Activated naive CD4-positive, alpha-beta T cell treated with anti-CD3 and anti-CD28 coated beads, Interleukin-2, amount 50 U/mL, for 16 hours (primary cell): ENCODE results near the gene CEACAM20.
"Not testable (repeated sequence)": the region's sequence is repeated elsewhere in the genome, so short reads cannot be mapped to it uniquely, and the experiment has no call there.

Experiments
- DNase-seq: peaks from one replicate; pipeline ENCODE4 v3.0.0-alpha.2; 2020

CEACAM20 gene

GRCh38 chr19:44544031-44544430, 14.6 kb upstream of the CEACAM20 start:
- DNase-seq: no peak

GRCh38 chr19:44542671-44543070, 13.2 kb upstream of the CEACAM20 start:
- no peak for DNase-seq

DNA sequence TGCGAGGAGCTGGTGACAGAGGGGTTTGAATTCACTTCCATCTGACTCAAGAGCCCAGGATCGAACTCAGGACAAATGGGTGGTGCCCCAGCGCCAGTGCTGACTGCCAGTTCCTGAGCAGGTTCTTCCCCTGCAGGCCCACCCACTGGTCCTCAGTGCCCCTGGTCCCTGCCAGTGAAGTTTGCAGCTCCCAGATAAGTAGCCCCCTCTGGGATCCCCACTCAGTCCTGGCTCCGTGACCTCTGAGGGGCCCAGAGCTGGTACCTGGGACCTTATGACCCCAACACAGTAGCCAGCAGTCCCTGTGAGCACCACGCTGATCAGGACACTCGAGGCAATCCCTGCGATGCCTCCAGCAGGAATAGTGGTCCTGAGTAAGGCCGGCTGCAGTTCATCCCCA, 11.3 kb upstream of the CEACAM20 start:
- no peak for DNase-seq

DNA sequence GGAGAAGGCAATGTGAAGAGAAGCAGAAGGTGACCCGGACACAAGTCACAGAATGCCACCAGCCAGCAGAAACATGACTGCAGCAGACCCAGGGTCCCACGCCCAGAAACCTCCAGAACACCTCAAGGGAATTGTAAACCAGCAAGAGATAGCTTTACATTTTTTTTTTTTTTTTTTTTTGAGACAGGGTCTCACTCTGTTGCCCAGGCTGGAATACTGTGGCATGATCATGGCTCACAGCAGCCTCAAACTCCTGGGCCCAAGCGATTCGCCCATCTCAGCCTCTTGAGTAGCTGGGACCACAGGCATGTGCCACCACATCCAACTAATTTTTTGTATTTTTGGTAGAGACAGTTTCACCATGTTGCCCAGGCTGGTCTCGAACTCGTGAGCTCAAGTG, 10.5 kb upstream of the CEACAM20 start:
- DNase-seq: no peak

DNA sequence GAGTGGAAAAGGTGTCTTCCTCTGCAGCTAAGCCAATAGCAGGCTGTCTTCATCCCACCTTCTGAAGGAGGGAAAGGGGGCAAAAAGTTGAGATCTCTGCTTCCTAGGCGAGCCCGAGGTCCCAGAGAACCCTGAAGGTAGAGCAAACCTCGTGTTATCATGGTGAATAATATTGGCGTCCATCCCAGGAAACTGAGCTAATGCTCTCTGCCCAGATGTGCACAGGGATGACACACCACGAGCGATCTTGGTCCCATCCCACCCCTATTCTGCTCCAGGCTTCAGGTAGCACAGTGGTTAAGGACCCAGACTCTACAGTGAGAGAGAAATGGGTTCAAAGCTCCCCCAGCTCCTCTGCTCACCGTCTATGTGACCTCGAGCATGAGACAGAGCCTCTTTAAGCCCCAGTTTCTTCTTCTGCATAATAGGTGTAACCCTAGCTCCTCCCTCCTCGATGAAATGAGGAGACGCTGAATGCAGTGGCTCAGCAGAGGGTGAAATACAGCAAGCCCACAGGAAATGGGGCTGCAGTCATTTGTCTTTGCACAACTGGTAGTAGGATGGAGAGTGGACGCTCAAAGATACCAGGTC, 9.9 kb upstream of the CEACAM20 start:
- DNase-seq: no peak

DNA sequence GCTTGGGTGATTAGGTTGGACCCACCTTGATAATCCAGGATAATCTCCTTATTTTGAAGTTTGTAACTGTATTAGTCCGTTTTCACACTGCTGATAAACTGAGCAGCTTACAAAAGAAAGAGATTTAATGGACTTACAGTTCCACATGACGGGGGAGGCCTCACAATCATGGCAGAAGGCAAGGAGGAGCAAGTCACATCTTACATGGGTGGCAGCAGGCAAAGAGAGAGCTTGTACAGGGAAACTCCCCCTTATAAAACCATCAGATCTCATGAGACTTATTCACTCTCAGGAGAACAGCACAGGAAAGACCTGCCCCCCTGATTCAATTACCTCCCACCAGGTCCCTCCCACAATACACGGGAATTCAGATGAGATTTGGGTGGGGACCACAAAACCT, 5.9 kb upstream of the CEACAM20 start:
- DNase-seq: not testable (repeated sequence)

DNA sequence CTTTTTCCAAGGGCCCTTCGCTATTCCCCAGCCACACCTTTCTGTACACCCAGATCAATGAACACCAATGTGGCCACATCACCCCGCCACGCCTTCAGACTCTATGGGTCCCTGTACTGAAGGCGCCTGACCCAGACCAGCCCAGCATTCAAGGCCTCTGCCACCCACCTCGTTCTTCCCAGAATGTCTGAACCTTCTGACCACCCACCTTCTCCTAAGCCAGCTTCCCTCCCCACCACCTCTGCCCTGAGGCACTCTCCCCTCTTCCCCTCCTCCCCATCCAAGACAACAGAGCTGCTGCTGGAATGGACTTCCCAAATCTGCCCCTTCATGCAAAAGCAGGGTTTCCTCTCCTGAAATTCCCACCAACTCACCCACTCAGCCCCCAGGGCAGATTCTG, 3.3 kb upstream of the CEACAM20 start:
- no peak for DNase-seq

GRCh38 chr19:44530777-44531176, 1.3 kb upstream of the CEACAM20 start:
- DNase-seq: no peak

DNA sequence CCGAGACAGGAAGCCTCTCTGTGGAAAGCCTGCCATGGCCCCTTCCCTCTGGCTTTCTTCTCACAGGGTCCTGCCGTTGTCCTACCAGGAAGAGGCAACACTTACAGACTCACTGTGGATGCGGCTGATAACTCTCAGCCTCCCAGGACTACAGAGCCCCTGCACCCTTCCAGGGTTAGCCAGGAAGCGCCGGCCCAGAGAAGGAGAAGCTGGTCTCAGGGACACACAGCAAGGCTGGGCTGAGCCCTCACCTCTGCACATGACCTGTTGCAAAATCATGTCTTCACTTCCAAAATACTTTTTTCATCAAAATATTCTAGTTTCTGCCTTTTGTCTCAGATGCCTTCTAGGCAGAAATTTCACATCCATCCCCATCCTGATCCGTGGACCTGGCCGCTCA, 1.9 kb downstream of the CEACAM20 start:
- DNase-seq: no peak

DNA sequence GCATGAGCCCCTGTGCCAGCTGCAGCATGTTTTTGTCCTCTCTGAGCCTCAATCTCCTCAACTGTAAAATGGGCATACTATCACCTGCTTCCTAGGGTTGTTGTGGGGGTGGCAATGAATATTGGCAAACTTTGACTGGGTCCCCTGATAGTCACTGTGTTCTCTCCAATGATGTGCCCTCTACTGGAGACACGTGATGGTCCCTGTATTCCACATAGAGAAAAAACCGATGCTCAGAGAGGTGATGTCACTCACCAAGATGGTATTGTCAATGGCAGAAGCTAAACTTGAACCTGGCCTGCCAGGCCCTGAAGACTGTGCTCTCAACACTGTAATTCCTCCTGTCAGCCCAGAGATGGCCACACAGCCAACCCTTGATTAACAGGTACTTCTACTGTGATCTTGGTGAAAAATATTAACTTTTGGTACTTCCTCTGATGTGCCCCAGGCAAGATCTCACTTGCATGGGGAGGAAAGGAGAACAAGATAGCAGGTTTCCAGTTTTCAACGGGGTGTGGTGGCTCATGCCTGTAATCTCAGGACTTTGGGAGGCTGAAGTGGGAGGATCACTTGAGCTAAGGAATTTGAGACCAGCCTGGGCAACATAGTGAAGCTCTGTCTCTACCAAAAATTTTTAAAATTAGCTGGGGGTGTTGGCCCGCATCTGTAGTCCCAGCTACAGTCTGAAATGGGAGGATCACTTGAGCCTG, 3.6 kb downstream of the CEACAM20 start:
- no peak for DNase-seq

DNA sequence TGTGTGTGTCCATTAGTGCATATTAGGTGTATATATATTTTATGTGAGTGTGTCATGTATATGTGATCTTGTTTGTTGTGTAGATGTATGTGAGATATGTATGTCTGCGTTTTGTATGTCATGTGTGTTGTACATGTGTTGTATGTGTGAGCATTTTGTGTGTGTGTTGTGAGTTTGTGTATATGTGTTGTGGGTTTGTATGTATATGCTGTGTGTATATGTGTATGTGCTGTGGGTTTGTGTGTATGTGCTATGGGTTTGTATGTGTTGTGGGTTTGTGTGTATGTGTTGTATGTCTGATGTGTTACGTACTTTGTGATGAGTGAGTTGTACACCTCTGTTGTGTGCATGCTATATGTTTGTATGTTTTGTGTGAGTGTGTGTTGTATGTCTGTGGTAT, 8.1 kb downstream of the CEACAM20 start:
- DNase-seq: no peak

GRCh38 chr19:44517146-44517545, 12.3 kb downstream of the CEACAM20 start:
- DNase-seq: no peak

GRCh38 chr19:44515907-44516306, 13.6 kb downstream of the CEACAM20 start:
- DNase-seq: no peak

GRCh38 chr19:44515031-44515430, 14.4 kb downstream of the CEACAM20 start:
- DNase-seq: no peak

DNA sequence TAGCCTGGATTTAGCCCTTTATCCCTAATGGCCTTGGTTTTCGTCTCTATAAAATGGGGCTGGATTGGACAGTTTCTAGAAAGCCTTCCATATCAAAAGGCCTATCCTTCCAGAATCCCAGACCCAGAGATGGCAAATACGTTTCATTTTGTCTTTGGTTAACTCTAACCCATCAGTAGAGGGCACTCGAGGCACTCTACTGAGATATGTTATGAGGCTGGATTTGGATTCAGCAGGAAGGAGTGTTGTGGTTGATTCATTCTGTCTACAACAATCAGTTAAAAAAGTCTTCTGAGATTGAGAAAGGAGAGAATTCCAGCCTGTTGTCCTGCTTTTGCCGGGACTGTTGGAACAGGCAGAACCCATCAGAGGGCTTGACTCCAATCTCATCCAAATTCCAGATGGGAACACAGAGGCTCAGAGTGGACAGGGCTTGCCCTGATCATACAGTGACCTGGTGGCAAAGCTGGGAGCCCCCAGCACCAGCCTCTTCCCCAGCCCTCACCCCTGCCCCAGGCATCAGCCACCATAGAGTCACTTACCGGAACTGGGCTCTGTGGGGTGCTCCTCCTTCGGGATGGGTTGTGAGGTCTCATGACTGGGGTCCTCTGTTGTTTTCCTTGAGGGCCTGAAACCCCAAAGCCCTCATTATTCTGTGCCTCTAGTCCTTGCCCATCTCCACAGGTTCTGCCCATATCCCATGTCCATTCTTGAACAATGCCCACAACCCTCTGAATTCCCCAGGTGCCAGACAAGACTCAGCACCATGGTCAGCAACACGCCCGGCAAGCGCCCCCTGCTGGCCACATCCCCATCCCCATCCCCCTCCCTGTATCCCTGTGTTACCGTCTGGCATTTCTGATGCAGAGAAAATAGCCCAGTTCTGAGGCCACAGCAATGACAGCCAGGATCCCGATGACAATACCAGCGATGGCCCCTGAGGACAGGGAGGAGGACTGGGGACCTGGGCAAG, 16.9 kb downstream of the CEACAM20 start:
- no peak for DNase-seq

DNA sequence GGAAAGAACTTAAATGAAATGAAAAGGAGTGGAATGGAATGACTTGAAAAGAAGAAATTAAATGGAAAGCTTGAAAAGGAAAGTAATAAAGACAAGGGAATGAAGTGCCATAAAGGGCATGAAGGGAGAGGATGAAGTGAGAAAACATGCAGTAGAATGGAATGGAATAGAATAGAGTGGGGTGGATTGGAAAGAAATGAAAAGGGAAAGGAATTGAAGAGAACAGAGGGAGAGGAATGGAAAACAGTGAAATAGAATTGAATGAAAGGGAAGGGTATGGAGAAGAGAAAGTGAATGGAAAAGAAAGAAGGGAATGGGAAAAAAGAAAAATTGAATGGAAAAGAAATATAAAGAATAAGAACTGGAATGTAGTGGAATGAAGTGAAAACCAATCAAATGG, 20.0 kb downstream of the CEACAM20 start:
- no peak for DNase-seq

DNA sequence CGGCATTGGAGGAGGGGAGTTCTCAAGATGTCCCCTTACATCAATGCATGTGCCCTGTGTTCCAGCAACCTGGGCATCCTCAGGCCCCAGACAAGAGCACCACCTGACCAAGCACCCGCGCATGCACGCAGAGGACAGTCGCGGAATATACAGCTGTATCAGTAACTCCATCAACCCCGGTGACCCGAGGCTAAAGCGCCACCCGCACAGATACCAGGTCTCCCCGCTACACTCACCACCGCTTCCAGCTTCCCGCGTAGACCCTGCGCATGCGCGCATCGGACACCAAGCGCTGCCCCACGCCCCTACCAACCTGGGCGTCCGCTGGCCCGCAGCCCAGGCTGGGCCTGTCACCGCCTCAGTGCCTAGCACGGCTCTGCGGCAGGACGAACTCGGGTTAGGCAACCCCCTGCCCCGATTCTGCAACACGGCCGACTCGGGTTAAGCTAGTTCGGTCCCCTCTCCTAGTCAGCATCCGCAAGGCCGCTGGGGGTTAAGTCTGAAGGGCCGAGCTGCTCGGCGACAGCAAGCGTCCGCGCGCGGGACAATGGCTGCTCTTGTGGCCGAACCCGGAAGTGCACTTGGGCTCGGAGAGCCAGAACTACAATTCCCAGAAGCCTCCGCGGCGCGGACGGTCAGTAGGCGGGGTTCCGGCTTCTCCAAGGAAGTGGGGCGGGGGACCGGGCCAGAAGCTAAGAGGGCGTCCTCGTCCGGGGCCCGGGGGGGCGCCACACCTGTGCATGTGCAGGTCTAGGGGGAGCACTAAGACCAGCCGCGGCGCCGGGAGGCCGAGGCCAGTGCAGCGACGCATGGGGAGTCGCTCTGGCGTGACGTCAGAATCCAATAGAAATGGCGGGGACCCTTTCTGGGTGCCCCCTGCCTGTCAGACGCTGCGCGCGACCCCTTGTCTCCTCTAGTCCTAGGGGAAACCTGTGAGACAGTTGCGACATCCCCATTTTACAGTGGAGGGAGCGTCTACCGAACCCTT, 29.2 kb downstream of the CEACAM20 start, which contains the start of gene ZNF180:
Gene ZNF180 (minus strand): TSS at position 561 of the 988 bp plus-strand sequence. CDS start 3,188 bp downstream, outside the sequence.
- peak; percentile 95 for DNase-seq

- DNase-seq: no peak
Measured at GRCh38 chr19:44499559-44499958, 29.9 kb downstream of the CEACAM20 start.

- DNase-seq: no peak
Measured at GRCh38 chr19:44498988-44499387, 30.5 kb downstream of the CEACAM20 start.

- DNase-seq: no peak
Measured at GRCh38 chr19:44496711-44497110, 32.8 kb downstream of the CEACAM20 start.

DNA sequence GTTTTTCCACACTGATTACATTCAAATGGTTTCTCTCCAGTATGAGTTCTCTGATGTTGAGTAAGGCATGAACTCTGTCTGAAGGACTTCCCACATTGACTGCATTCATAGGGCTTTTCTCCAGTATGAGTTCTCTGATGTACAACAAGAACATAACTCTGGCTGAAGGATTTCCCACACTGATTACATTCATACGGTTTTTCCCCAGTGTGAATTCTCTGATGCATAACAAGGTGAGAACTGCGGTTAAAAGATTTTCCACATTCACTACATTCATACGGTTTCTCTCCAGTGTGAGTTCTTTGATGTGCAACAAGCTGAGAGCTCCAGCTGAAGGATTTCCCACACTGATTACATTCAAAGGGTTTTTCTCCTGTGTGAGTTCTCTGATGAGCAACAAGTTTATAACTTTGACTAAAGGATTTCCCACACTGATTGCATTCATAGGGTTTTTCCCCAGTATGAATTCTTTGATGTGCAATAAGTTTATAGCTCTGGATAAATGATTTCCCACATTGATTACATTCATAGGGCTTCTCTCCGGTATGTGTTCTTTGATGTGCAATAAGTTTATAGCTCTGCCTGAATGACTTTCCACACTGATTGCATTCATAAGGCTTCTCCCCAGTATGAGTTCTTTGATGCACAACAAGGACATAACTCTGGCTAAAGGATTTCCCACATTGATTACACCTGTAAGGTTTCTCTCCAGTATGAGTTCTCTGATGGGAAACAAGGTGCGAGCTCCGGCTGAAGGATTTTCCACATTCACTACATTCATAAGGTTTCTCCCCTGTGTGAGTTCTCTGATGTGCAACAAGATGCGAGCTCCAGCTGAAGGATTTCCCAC, 52.7 kb downstream of the CEACAM20 start:
- no peak for DNase-seq
